GM19351 (cell line): ENCODE results near the gene C9.
"Not testable (repeated sequence)": the region's sequence is repeated elsewhere in the genome, so short reads cannot be mapped to it uniquely, and the experiment has no call there.

ENCODE experiments used
- ATAC-seq: cut with Tn5 transposase; IDR thresholded peaks from one replicate; pipeline ENCODE4 v1.9.1; 2021; ENCODE audit warnings: mild to moderate bottlenecking, moderate library complexity; ENCODE audit not compliant: unreplicated experiment

Gene C9

DNA sequence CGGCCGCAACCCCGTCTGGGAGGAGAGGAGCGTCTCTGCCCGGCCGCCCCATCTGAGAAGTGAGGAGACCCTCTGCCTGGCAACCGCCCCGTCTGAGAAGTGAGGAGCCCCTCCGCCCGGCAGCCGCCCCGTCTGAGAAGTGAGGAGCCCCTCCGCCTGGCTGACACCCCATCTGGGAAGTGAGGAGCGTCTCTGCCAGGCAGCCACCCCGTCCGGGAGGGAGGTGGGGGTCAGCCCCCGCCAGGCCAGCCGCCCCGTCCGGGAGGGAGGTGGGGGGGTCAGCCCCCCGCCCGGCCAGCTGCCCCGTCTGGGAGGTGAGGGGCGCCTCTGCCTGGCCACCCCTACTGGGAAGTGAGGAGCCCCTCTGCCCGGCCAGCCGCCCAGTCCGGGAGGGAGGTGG lies 30.0 kb downstream of the C9 start:
- not testable (repeated sequence) for ATAC-seq

DNA sequence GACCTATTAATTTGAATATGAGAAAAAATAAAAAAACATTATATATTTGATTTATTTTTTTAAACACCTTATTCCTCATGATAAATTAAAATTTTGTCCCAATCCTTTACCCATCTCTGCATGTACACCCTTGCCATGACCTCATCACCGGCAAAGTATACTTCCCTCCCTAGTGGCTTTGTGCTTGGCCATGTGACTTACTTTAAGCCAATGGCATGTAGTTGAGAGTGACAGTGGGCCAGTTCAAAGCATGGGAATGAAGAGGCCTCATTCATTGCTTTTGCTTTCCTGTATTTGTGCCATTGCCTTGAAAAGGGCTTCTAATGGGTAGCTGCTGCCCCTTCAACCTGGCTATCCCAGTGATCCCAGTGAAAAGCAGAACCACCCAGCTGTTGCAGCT lies 31.2 kb downstream of the C9 start:
- ATAC-seq = no peak

DNA sequence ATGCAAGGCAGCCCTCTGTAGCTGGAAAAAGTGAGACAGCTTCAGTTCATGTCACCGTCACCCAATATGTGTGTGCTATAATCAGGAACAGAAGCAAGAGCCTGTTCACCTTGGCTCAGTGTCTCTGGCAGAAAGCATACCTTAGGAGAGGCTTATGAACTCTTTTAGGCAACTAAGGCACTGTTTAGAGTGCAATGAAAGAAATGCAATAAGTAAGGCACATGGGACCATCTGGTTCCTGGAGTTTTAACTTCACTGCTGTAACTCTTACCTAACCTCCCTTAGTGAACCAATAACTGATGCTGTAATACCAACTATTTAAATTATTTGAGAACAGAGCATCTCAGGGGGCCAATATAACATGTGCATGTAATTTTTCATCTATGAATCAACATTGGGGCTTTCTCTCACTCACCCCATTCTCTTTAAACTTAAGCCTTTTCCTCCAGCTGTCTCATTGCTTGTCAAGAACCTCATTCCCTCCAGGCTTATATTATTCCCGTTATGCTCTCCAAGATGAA lies 32.4 kb downstream of the C9 start:
- no peak for ATAC-seq

DNA sequence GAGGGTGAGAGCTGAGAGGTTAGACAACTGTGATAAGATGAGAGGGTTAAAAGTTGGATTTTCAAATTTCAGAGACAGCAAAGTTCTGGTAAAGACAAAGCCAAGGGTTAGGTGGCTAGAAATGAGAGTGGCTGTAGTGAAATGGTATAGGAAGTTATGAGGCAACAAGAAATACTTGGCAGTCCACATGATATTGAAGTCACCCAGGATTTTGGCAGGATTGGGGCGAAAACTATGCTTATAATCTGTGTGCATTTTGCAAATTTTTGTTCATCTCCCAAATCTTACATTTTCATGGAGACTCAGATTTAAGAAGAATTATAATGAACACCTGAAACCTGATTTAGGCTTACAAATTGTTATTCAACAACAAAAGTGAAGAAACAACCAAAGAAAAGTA lies 35.6 kb downstream of the C9 start:
- ATAC-seq = no peak

DNA sequence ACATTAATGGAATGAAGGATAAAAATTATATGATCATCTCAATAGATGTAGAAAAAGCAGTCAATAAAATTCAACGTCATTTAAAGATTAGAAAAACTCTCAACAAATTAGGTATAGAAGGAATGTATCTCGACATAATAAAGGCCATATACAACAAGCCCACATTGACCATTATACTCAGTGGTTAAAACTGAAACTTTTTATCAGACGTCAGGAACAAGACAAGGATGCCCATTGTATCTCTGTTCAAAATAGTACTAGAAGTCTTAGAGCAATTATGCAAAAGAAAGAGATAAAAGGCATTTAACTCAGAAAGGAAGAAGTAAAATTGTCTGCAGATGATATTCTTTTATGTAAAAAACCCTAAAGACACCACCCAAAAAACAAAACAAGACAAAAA lies 40.8 kb downstream of the C9 start:
- no peak for ATAC-seq

DNA sequence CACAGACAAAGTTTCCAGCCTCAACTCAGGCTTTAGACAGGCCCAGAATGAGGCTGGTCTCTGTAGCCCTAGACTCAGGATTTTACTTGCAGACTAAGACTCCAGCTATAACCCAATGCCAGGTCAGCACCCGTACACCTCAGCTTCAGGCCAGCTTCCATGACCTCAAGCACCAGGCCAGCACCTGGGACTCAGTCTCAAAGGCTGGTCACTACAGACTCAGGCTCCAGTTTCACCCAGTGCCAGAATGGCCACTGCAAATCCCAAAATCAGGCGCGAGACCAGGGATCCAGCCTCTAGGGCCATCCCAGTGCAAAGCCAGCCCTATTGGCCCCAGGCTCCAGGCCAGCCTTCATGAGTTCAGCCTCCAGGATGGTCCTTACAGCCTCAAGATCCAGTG lies 44.9 kb downstream of the C9 start:
- no peak for ATAC-seq

DNA sequence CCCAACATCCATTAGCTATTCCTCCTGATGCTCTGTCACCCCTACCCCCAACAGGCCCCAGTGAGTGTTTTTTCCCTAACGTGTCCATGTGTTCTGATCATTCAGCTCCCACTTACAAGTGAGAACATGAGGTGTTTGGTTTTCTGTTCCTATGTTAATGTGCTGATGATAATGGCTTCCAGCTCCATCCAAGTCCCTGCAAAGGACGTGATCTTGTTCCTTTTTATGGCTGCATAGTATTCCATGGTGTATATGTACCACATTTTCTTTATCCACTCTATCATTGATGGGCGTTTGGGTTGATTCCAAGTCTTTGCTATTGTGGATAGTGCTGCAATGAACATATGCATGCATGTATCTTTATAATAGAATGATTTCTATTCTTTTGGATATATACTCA lies 47.8 kb downstream of the C9 start:
- ATAC-seq = not testable (repeated sequence)

DNA sequence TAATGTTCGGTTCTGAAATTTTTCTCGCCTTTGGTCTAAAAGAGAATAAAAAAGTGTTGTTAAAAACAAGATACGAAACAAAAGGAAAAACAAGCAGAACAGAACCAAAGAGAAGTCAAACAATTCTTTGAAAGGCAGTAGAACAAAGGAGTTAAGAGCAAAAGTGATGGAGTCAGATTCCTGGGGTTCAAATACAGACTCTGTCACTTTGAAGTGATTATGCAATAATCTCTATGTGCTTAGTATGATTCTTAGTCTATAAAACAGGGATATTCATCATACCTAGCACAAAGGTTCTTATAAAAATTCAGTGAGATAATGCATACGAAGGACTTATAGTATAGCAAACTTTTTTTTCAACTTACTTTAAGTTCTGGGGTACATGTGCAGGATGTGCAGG lies 48.3 kb downstream of the C9 start:
- ATAC-seq = no peak

DNA sequence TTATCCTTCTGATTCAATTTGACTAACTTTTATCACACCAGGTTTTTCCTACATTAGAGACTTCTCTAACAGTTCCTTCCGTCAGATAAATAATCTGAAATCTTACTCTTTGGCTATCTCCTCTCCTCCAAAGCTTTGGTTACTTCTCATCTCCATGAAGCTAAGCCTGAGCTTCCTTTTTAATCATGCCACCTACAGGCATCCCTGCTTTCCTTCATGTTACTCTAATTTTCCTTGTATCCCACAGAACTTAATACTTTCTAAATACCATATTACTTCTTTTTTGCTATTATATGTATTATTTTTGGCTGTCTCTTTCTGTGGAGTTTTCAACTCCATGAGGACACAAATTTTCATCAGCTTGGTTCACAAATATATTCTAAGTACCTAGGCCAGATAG lies 49.7 kb downstream of the C9 start:
- no peak for ATAC-seq

DNA sequence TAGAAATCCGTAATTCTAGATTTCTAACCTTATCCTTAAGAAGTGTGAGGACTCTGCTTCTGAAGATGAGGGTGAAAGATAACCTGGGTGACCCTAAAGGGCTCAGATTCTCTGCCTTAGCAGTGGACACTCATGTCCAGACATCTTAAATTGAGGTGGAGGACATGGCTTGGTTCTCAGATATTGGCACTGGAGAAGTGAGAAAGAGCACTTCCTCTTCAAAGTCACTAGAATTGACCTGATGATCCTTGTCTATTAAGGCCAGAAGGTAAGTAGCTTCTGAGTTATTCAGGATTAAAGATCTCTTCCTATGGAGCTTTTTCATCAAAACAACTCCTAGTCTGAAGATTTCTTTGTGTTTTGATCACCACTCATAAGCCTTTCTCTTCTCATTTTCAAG lies 54.8 kb downstream of the C9 start:
- ATAC-seq = no peak

DNA sequence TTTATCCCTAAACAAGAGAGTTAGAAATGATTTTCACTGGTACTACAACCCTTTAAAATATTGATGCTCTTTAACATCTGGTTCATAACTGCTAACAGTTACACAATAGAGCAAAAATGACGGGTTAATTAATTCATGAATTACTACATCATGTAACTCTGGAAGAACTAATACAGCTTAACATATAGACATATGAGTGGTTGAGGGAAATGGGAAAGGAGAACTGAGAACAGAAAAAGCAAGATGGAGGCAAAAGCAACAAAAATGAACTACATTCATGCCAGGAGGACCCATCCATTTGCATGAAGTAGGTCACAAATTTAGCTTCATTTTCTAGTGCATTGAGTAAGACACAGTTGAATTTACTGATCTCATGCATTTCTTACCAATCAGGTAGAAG lies 61.8 kb downstream of the C9 start:
- peak; percentile 81 for ATAC-seq

DNA sequence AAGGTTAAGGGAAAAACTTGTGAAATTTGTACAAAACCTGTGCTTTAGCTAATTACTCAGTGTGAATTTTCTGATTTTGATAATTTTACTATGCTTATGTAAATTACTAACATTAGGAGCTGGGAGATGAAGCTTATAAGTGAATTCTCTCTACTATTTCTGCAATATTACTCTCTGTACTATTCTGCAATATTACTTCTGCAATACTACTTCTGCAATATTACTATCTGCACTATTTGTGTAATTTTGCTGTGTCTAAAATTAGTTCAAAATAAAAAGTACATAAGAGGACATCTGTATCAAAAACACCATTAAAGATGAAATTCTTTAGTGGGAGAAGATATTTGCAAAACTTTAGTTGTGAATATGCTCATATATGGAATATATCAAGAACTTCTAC lies 62.9 kb downstream of the C9 start:
- no peak for ATAC-seq

DNA sequence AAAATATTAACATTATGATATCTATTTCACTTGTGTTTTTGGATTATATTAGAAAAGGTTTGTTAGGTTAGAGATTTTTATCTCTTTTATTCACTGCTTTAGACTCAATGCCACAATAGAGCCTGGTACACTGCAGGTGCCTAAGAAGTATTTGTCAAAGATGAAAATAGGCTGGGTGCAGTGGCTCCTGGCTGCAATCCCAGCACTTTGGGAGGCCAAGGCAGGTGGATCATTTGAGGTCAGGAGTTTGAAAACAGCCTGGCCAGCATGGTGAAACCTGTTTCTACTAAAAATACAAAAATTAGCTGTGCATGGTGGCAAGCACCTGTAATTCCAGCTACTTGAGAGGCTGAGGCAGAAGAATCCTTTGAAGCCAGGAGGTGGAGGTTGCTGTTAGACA lies 64.3 kb downstream of the C9 start:
- no peak for ATAC-seq

DNA sequence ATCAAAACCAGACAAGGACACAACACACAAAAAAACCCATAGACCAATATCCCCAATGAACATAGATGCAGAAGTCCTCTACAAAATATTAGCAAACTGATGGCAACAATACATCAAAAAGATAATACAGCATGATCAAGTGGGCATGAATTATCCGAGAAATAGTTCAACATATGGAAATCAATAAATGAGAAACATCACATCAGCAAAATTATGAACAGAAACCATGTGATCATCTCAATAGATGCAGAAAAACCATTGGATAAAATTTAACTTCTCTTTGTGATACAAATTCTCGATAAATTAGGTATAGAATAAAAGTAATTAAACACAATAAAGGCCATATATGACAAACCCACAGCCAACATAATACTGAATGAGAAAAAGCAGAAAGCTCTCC lies 69.6 kb downstream of the C9 start:
- no peak for ATAC-seq

DNA sequence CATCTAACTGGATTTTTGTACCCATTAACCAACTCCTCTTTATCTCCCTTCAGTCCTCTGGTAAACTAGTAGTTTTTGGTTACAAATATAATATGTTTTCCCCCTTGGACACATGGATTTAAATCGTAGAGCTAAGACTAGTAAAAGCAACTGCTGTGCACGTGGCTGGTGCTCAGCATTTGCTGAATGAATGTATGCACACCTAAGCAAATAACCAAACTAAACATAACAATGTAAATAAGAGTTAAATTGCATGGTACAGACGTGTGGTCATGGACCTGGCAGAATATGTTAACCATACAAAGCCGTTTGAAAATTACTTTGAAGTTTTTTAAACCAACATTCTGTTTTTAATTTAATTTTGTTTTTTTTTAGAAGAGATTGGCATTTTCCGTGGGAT lies 79.7 kb downstream of the C9 start:
- no peak for ATAC-seq

DNA sequence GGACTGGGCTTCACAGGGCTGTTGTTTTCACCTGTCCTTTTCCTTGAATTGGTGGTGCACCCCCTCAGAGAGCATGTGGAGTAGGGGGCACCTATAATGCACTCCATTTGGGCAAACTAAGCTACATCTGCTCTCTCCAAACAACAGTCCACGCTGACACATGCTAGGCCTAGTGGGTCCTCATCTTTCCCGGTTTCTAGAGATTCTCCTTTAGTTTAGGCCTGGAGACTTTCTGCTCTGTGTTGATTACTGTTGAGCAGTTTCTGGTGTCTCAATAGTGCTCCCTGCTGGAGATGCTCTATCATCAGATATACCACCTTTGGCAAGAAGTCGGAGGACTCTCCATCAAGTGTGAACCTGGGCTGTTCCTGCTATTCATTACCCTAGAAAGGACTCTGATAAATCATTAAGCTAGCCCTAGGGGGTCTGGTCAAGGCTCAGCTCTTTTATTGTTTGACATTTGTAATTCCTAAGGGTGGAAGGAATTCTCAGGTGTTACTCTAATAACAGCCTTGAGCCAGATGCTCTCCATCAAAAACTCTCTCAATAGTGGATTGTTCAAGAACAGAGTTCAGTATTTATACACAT lies 81.0 kb downstream of the C9 start:
- ATAC-seq = peak; percentile 99

DNA sequence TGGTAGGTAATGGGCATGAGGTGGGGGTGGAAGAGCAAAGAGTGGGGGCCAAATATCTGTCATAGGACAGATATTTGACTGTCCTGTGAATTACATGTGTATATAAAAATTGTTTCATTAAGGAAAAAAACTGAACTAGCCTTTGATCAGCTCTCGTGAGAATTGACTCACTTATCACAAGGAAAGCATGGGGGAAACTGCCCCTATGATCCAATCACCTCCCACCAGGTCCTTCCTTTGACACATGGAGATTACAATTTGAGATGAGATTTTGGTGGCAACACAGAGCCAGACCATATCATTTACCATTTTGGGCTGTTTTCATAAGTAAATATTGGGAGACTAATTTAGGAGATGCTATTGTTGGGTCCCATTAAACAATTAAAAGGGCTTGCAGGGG lies 81.7 kb downstream of the C9 start:
- no peak for ATAC-seq

DNA sequence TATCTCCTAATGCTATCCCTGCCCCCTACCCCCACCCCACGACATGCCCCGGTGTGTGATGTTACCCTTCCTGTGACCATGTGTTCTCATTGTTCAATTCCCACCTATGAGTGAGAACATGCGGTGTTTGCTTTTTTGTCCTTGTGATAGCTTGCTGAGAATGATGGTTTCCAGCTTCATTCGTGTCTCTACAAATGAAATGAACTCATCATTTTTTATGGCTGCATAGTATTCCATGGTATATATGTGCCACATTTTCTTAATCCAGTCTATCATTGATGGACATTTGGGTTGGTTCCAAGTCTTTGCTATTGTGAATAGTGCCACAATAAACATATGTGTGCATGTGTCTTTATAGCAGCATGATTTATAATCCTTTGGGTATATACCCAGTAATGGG lies 88.4 kb downstream of the C9 start:
- ATAC-seq = not testable (repeated sequence)

DNA sequence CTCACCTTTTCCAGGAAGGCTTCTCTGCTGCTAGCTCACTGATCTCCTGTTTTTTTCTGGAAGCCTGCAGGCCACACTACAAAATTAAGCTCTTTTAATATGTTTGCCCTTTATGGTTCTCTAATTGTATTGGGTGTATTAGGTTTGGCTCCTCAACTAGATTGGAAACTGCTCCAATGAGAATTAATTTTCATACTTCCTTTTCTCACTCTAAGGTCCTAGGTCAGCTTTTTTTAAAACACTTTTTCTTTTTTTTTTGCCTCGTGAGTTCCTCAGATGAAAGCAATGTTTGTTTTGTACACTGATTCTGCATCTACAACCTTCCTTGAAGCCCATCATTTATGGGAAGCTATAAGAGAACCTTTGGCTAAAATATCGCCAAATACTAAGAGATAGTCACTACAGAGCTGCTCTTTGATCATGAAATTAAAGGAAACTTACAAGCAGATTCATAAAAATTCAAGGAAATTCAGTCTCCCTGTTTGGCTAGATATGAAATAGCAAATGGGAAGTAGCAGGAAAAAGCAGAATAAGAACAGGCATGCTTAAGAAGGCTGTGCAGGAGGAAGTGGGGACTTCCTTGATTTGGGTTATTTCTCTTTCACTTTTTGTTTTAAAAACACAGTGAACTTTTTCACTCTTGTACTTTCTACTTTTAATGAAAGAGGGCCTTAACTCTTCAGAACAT lies 89.8 kb downstream of the C9 start:
- ATAC-seq = peak; percentile 74

DNA sequence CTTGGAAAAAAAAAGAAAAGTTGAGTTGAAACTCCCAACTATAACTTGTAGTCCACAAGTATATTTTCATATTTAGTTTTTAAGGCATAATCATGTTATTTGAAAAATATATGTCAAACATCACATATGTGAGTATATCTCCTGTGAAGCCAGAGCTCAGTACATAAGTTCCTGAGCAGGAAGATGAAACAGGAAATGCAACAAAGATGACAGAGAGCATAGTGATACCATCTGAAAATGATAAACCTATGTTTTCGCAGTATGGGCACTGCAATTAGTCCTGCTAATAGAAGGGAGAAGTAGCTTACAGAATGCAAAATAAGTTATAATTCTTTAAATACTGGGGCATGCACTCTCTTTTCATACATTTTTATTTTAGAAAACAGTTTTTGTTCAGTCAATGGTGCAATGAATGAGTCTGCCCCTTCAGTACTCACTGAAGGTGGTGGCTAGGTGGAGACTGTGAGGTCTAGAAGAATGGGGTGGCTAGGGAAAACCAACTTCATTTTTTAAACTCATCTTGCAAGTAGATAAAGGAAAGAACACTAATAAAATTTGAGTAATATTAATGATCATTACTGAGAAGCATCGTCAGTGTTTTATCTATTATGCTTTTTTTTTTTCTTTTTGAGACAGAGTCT lies 90.9 kb downstream of the C9 start:
- ATAC-seq = no peak

DNA sequence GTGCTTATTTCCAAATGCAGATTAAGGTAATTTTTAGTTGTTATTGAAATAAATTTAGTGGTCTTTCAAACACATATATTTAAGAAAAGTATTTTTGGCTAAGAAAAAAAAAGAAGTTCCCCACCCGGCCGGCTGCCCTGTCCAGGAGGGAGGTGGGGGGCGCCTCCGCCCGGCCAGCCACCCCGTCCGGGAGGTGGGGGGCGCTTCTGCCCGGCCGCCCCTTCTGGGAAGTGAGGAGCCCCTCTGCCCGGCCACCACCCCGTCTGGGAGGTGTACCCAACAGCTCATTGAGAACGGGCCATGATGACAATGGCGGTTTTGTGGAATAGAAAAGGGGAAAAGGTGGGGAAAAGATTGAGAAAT lies 91.4 kb downstream of the C9 start:
- not testable (repeated sequence) for ATAC-seq

DNA sequence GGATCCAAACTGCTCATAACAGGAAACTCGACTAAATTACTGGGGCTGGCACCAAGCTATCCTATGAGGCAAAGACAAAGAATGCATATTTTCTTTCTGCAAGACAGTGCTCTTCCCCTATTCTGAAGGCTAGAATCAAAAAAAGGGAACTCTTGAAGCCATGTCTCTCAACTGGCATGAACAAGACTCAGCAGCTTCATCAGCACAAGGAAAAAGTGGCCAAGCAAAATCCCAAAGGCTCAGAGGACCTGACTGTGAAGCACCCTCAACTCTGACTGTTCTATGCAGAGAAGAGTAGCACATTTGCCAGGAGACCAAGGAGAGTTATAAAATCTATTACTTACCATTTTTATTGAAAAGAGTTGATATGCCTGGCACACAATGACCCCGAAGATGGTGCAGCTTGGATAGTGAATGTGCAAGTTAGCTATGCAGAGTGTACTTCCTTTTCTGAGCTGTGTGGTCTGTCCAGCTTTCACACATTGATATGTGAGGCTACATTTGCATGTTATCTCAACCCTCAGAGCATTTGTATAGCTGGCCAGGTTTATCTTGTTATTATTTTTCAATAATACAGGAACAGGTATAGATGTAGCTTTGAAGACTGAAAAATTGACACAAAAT lies 94.0 kb downstream of the C9 start:
- peak; percentile 91 for ATAC-seq
